Adipocyte (in vitro differentiated cells): Measurements from ENCODE around the gene CKB.

Experiments used
- DNase-seq: peaks from one replicate; pipeline ENCODE4 v3.0.0-alpha.2; 2015; ENCODE audit warnings: low read depth
- H3K27me3 ChIP-seq: replicated peaks from 2 replicates; pipeline ENCODE4 v1.7.0; 2013; ENCODE audit warnings: mild to moderate bottlenecking, low read length, moderate library complexity; ENCODE audit not compliant: control insufficient read depth, insufficient read depth
- H3K36me3 ChIP-seq: 2 replicates; pipeline ENCODE4 v1.7.0; 2013; ENCODE audit warnings: low read length, mild to moderate bottlenecking, moderate library complexity; ENCODE audit not compliant: control insufficient read depth, insufficient read depth, severe bottlenecking
- H3K4me1 ChIP-seq: 2 replicates; pipeline ENCODE4 v1.7.0; 2013; ENCODE audit warnings: mild to moderate bottlenecking, low read length, moderate library complexity; ENCODE audit not compliant: control insufficient read depth, insufficient read depth
- H3K4me3 ChIP-seq: 2 replicates; pipeline ENCODE4 v1.7.0; 2013; ENCODE audit warnings: mild to moderate bottlenecking, low read length, moderate library complexity
- H3K9ac ChIP-seq: 2 replicates; pipeline ENCODE4 v1.7.0; 2013; ENCODE audit warnings: mild to moderate bottlenecking, low read length, moderate library complexity
- H3K9me3 ChIP-seq: 2 replicates; pipeline ENCODE4 v1.7.0; 2013; ENCODE audit warnings: mild to moderate bottlenecking, low read length, moderate library complexity; ENCODE audit not compliant: control insufficient read depth

The CKB gene

GRCh38 chr14:103520657-103521437, 1.8 kb downstream of the CKB start:
- H3K9me3 ChIP-seq: no peaks in the 10 kb centered on the region
- peaks cover 7% of the 10 kb centered on the region for H3K36me3 ChIP-seq
- peaks cover 34% of the 10 kb centered on the region for H3K4me1 ChIP-seq
- peak; percentile 89 for DNase-seq
- H3K4me3 ChIP-seq: peak overlapping the region; percentile 86
- H3K9ac ChIP-seq: peak overlapping the region; percentile 82
- no peaks in the 10 kb centered on the region for H3K27me3 ChIP-seq

- H3K4me3 ChIP-seq: peak overlapping the region; percentile 86
- H3K9ac ChIP-seq: peak overlapping the region; percentile 82
- peaks cover 7% of the 10 kb centered on the region for H3K36me3 ChIP-seq
- no peaks in the 10 kb centered on the region for H3K9me3 ChIP-seq
- H3K27me3 ChIP-seq: no peaks in the 10 kb centered on the region
- DNase-seq: no peak
- peaks cover 34% of the 10 kb centered on the region for H3K4me1 ChIP-seq
Observed at GRCh38 chr14:103520269-103520656, 2.4 kb downstream of the CKB start.

GRCh38 chr14:103519837-103520212, 2.8 kb downstream of the CKB start:
- H3K27me3 ChIP-seq: no peaks in the 10 kb centered on the region
- H3K4me1 ChIP-seq: peaks cover 34% of the 10 kb centered on the region
- H3K9ac ChIP-seq: peak overlapping the region; percentile 52
- peaks cover 10% of the 10 kb centered on the region for H3K36me3 ChIP-seq
- DNase-seq: no peak
- H3K4me3 ChIP-seq: peak overlapping the region; percentile 86
- H3K9me3 ChIP-seq: no peaks in the 10 kb centered on the region

- H3K4me3 ChIP-seq: no peak overlapping the region
- peaks cover 12% of the 10 kb centered on the region for H3K36me3 ChIP-seq
- no peaks in the 10 kb centered on the region for H3K27me3 ChIP-seq
- H3K9me3 ChIP-seq: no peaks in the 10 kb centered on the region
- DNase-seq: peak; percentile 10
- peaks cover 34% of the 10 kb centered on the region for H3K4me1 ChIP-seq
- H3K9ac ChIP-seq: peak overlapping the region; percentile 52
Observed at GRCh38 chr14:103519043-103519836, 3.4 kb downstream of the CKB start.

GRCh38 chr14:103518422-103519042, 4.1 kb downstream of the CKB start:
- Histone ChIP-seq H3K4me3 (no peak overlapping the region), H3K9me3 (no peaks in the 10 kb centered on the region)
- DNase-seq: peak; percentile 73

GRCh38 chr14:103517721-103518421, 4.8 kb downstream of the CKB start:
- peaks cover 40% of the 10 kb centered on the region for H3K4me1 ChIP-seq
- H3K36me3 ChIP-seq: peaks cover 12% of the 10 kb centered on the region
- no peak overlapping the region for H3K4me3 ChIP-seq
- peak; percentile 25 for DNase-seq
- H3K27me3 ChIP-seq: no peaks in the 10 kb centered on the region
- H3K9me3 ChIP-seq: no peaks in the 10 kb centered on the region
- H3K9ac ChIP-seq: peak overlapping the region; percentile 52

More at GRCh38 chr14:103518422-103519042, 4.1 kb downstream of the CKB start:
- Histone ChIP-seq H3K27me3 (no peaks in the 10 kb centered on the region), H3K36me3 (peaks cover 12% of the 10 kb centered on the region), H3K9ac (peak overlapping the region; percentile 52), H3K4me1 (peaks cover 37% of the 10 kb centered on the region)

- Histone ChIP-seq H3K9ac (peak overlapping the region; percentile 52), H3K4me1 (peaks cover 46% of the 10 kb centered on the region), H3K27me3 (no peaks in the 10 kb centered on the region), H3K36me3 (peaks cover 12% of the 10 kb centered on the region), H3K9me3 (no peaks in the 10 kb centered on the region), H3K4me3 (no peak overlapping the region)
- DNase-seq: no peak
Observed at GRCh38 chr14:103517174-103517566, 5.5 kb downstream of the CKB start.

- DNase-seq: no peak
- H3K4me1 ChIP-seq: peaks cover 46% of the 10 kb centered on the region
- H3K9ac ChIP-seq: no peak overlapping the region
- H3K4me3 ChIP-seq: no peak overlapping the region
- H3K27me3 ChIP-seq: no peaks in the 10 kb centered on the region
- peaks cover 12% of the 10 kb centered on the region for H3K36me3 ChIP-seq
- H3K9me3 ChIP-seq: no peaks in the 10 kb centered on the region
Observed at GRCh38 chr14:103516426-103517173, 6.0 kb downstream of the CKB start.

GRCh38 chr14:103514596-103515421, 7.8 kb downstream of the CKB start:
- no peaks in the 10 kb centered on the region for H3K27me3 ChIP-seq
- peaks cover 17% of the 10 kb centered on the region for H3K36me3 ChIP-seq
- no peak for DNase-seq
- peaks cover 39% of the 10 kb centered on the region for H3K4me1 ChIP-seq
- no peaks in the 10 kb centered on the region for H3K9me3 ChIP-seq
- H3K4me3 ChIP-seq: no peak overlapping the region
- H3K9ac ChIP-seq: no peak overlapping the region
